NB4 (cell line): ENCODE data around the gene PITPNB.

Source experiments
- DNase-seq: peaks from one replicate; pipeline ENCODE4 v3.0.0; 2010; ENCODE audit warnings: low read depth
- H3K4me3 ChIP-seq: one replicate; pipeline ENCODE4 v1.5.1; 2011; ENCODE audit warnings: mild to moderate bottlenecking, low read depth, low read length, moderate library complexity
- CTCF ChIP-seq: IDR thresholded peaks from one replicate; pipeline ENCODE4 v1.5.1; 2012; ENCODE audit warnings: low read depth, low read length
- MAX ChIP-seq: IDR thresholded peaks from 2 replicates; pipeline ENCODE4 v1.6.1; 2011; ENCODE audit warnings: low read depth, low read length
- MYC ChIP-seq: IDR thresholded peaks from 2 replicates; pipeline ENCODE4 v1.6.1; 2011; ENCODE audit warnings: low read depth, low read length
- POLR2A ChIP-seq: IDR thresholded peaks from 2 replicates; pipeline ENCODE4 v1.6.1; 2011; ENCODE audit warnings: mild to moderate bottlenecking; ENCODE audit not compliant: insufficient read length; ENCODE audit errors: extremely low read depth

Gene PITPNB

GRCh38 chr22:27903805-27904473 lies 15.1 kb downstream of the PITPNB start:
- no peak overlapping the region for H3K4me3 ChIP-seq
- DNase-seq: no peak
- TF ChIP-seq POLR2A (no peak), MAX (no peak), MYC (no peak), CTCF (no peak)

- TF ChIP-seq CTCF (no peak), MYC (no peak)
- no peak overlapping the region for H3K4me3 ChIP-seq
- DNase-seq: no peak
These were observed 18.9 kb downstream of the PITPNB start for GRCh38 chr22:27900153-27900552.

GRCh38 chr22:27896245-27896644 lies 22.8 kb downstream of the PITPNB start:
- TF ChIP-seq POLR2A: no peak
- H3K4me3 ChIP-seq: no peak overlapping the region
- DNase-seq: no peak

GRCh38 chr22:27895600-27895999 lies 23.5 kb downstream of the PITPNB start:
- TF ChIP-seq CTCF (no peak), MAX (no peak), POLR2A (no peak), MYC (no peak)
- H3K4me3 ChIP-seq: no peak overlapping the region
- DNase-seq: no peak

GRCh38 chr22:27892811-27893210 lies 26.2 kb downstream of the PITPNB start:
- no peak for DNase-seq
- TF ChIP-seq CTCF (no peak), POLR2A (no peak), MAX (no peak), MYC (no peak)
- H3K4me3 ChIP-seq: no peak overlapping the region

- TF ChIP-seq MYC: no peak
- no peak for TF ChIP-seq MAX
- no peak for TF ChIP-seq CTCF
- no peak for TF ChIP-seq POLR2A
These were observed 27.0 kb downstream of the PITPNB start for GRCh38 chr22:27892064-27892463.

More at GRCh38 chr22:27892064-27892463, 27.0 kb downstream of the PITPNB start:
- no peak for DNase-seq
- H3K4me3 ChIP-seq: no peak overlapping the region
